CD4-positive, CD25-positive, alpha-beta regulatory T cell (primary cell): Measurements from ENCODE around the gene PLEKHA1. TPM values are rescaled to one million over a fixed set of nuclear protein-coding genes. Genes with fewer than 3 reads are reported as not detected.

Experiments
- ATAC-seq, 2 donors: fragments of 150-1000 bp; cut with Tn5 transposase; one replicate each; pipeline ENCODE4 v1.10.0; 2021; ENCODE audit warnings: low read depth in 2 of 2, moderate number of reproducible peaks in 2 of 2, moderate library complexity in 1 of 2
- DNase-seq, 3 donors: peaks; one replicate each; pipeline versions ENCODE4 v3.0.0 to v3.0.0-alpha.2; 2012 to 2022; ENCODE audit warnings: mixed read lengths in 1 of 3
- H3K27ac ChIP-seq: one replicate; pipeline ENCODE4 v1.7.0; 2013; ENCODE audit warnings: mild to moderate bottlenecking, low read length; ENCODE audit not compliant: insufficient read depth, poor library complexity, severe bottlenecking
- H3K27me3 ChIP-seq: one replicate; pipeline ENCODE4 v1.7.0; 2013; ENCODE audit warnings: low read length; ENCODE audit not compliant: control insufficient read depth, insufficient read depth
- H3K36me3 ChIP-seq: one replicate; pipeline ENCODE4 v1.7.0; 2013; ENCODE audit warnings: mild to moderate bottlenecking, low read length, moderate library complexity; ENCODE audit not compliant: control insufficient read depth, insufficient read depth
- H3K4me1 ChIP-seq: 2 replicates; pipeline ENCODE4 v1.7.0; 2013; ENCODE audit warnings: mild to moderate bottlenecking, low read length; ENCODE audit not compliant: insufficient read depth, control insufficient read depth, poor library complexity, severe bottlenecking
- H3K4me3 ChIP-seq: one replicate; pipeline ENCODE4 v1.7.0; 2013; ENCODE audit warnings: low read depth, mild to moderate bottlenecking, low read length, moderate library complexity
- H3K9me3 ChIP-seq, 2 experiments: 1 replicate in 1 of 2; 2 replicates in 1 of 2; pipeline ENCODE4 v1.7.0; 2013; ENCODE audit warnings: low read length in 2 of 2, mild to moderate bottlenecking in 1 of 2, moderate library complexity in 1 of 2; ENCODE audit not compliant: control insufficient read depth in 2 of 2
- H3K27ac Mint-ChIP-seq, 3 donors: one replicate each; pipeline ENCODE4 v1.8.0; 2020 to 2022; ENCODE audit warnings: mild to moderate bottlenecking in 3 of 3, mixed read lengths in 3 of 3, moderate library complexity in 2 of 3
- H3K27me3 Mint-ChIP-seq: one replicate; pipeline ENCODE4 v1.8.0; 2022; ENCODE audit warnings: mild to moderate bottlenecking, mixed read lengths
- H3K36me3 Mint-ChIP-seq: one replicate; pipeline ENCODE4 v1.8.0; 2020; ENCODE audit warnings: mixed read lengths
- H3K4me1 Mint-ChIP-seq, 4 donors: one replicate each; pipeline ENCODE4 v1.8.0; 2020 to 2022; ENCODE audit warnings: mixed read lengths in 4 of 4, mild to moderate bottlenecking in 1 of 4
- H3K4me3 Mint-ChIP-seq, 4 donors: one replicate each; pipeline ENCODE4 v1.8.0; 2020 to 2022; ENCODE audit warnings: mild to moderate bottlenecking in 4 of 4, mixed read lengths in 4 of 4, moderate library complexity in 3 of 4
- H3K9me3 Mint-ChIP-seq, 7 donors: one replicate each; pipeline ENCODE4 v1.8.0; 2020 to 2022; ENCODE audit warnings: mixed read lengths in 7 of 7, mild to moderate bottlenecking in 3 of 7, moderate library complexity in 2 of 7
- polyA plus RNA-seq, 4 donors: library from polyadenylated mRNA; unstranded; fragments of 300-500 nt; fragmentation: Illumina TruSeq; gene quantifications; one replicate each; pipeline ENCODE4 v1.2.3, GENCODE V29; 2021
- total RNA-seq: library from RNA; stranded (reverse); gene quantifications from one replicate; pipeline ENCODE4 v1.2.3, GENCODE V29; 2022

PLEKHA1 gene
- total and polyA plus RNA-seq, 5 donors from 2014 or later = 35.9 to 112 (median 88.7) TPM

DNA sequence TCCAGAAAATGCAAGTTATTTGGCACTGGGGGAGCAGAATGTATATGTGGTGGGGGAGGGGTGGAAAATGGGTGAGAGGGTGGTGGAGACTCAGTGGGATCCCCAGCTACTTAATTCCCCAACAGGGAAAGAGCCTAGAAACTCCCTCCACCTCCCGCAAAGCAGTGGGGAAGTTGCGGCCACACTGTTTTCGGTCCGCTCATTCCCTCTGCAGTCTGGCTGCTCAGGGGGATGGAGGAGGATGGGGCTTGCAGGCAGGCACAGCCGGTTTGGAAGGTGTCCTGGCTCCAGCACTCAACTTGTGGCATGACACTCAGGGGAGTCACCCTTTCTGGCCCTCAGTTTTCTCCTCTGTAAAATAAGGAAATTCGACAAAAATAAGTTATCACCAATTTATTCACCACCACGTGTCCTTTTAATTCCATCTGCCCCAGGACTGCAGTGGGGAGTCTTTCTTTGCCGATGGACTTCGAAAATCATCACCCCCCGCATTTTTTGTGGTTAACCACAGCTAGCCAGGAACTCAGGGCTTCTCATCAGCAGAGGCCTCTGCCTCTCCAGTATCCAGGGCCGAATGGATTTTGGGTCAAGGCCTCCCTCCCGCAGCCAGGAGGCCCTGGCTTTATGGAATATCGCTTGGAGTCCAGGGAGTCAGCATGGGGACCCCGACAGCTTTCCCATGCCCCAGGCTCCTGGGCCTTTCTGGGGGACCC lies 85.2 kb downstream of the PLEKHA1 start:
- no peak for ATAC-seq
- Histone ChIP-seq H3K9me3 (no peaks in the 10 kb centered on the region), H3K36me3 (no peaks in the 10 kb centered on the region), H3K4me1 (peaks cover 20% of the 10 kb centered on the region), H3K27me3 (peaks cover 19% of the 10 kb centered on the region), H3K27ac (no peak overlapping the region), H3K4me3 (no peak overlapping the region)
- H3K36me3 Mint-ChIP-seq = no peaks in the 10 kb centered on the region
- peaks cover 0 to 6% (median 0%) of the 10 kb centered on the region in 7 donors for H3K9me3 Mint-ChIP-seq
- H3K4me1 Mint-ChIP-seq = peaks cover 0 to 23% (median 8%) of the 10 kb centered on the region in 4 donors
- peaks cover 79% of the 10 kb centered on the region for H3K27me3 Mint-ChIP-seq
- no peak overlapping the region for H3K27ac Mint-ChIP-seq
- DNase-seq = no peak
- H3K4me3 Mint-ChIP-seq = peak overlapping the region in 2 of 4 donors; percentile 8 to 58

DNA sequence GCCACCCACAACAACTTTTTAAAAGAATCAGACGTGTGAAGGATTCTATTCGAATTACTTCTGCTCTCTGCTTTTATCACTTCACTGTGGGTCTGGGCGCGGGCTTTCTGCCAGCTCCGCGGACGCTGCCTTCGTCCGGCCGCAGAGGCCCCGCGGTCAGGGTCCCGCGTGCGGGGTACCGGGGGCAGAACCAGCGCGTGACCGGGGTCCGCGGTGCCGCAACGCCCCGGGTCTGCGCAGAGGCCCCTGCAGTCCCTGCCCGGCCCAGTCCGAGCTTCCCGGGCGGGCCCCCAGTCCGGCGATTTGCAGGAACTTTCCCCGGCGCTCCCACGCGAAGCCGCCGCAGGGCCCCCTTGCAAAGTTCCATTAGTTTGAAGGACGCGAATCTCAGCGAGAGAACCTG lies 86.4 kb downstream of the PLEKHA1 start:
- H3K27ac ChIP-seq = no peak overlapping the region
- Mint-ChIP-seq H3K4me1 (peaks cover 0 to 23% (median 8%) of the 10 kb centered on the region in 4 donors), H3K27ac (no peak overlapping the region), H3K9me3 (peaks cover 0 to 6% (median 0%) of the 10 kb centered on the region in 7 donors), H3K4me3 (peak overlapping the region in 2 of 4 donors; percentile 55 to 69), H3K36me3 (no peaks in the 10 kb centered on the region), H3K27me3 (peaks cover 83% of the 10 kb centered on the region)
- H3K4me3 ChIP-seq = no peak overlapping the region
- H3K27me3 ChIP-seq = peaks cover 19% of the 10 kb centered on the region
- H3K36me3 ChIP-seq = no peaks in the 10 kb centered on the region
- ATAC-seq = no peak
- no peak for DNase-seq
- no peaks in the 10 kb centered on the region for H3K9me3 ChIP-seq
- H3K4me1 ChIP-seq = peaks cover 20% of the 10 kb centered on the region

DNA sequence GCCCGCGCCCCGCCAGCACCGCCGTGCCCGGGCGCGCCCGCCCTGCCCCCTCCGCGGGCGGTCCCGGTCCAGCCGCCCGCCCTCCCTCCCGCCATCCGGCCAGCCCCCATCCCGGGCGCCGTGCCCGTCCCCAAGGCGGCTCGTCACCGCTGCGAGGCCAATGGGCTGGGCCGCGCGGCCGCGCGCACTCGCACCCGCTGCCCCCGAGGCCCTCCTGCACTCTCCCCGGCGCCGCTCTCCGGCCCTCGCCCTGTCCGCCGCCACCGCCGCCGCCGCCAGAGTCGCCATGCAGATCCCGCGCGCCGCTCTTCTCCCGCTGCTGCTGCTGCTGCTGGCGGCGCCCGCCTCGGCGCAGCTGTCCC lies 86.8 kb downstream of the PLEKHA1 start, which contains the start of gene HTRA1:
Gene HTRA1 (plus strand): TSS at position 187 of the 362 bp plus-strand sequence. CDS start 100 bp downstream, at position 287.
- Histone ChIP-seq H3K4me1 (peaks cover 20% of the 10 kb centered on the region), H3K27ac (no peak within 1 kb of the TSS), H3K4me3 (peak within 1 kb of the TSS; percentile 53), H3K9me3 (no peaks in the 10 kb centered on the region), H3K36me3 (no peaks in the 10 kb centered on the region), H3K27me3 (peaks cover 19% of the 10 kb centered on the region)
- Mint-ChIP-seq H3K36me3 (no peaks in the 10 kb centered on the region), H3K4me3 (peak within 1 kb of the TSS; percentile 56 to 87 (median 77)), H3K9me3 (peaks cover 0 to 6% (median 0%) of the 10 kb centered on the region in 7 donors), H3K27me3 (peaks cover 82% of the 10 kb centered on the region), H3K27ac (no peak within 1 kb of the TSS), H3K4me1 (peaks cover 0 to 23% (median 8%) of the 10 kb centered on the region in 4 donors)
- no peak for DNase-seq
- ATAC-seq = no peak

DNA sequence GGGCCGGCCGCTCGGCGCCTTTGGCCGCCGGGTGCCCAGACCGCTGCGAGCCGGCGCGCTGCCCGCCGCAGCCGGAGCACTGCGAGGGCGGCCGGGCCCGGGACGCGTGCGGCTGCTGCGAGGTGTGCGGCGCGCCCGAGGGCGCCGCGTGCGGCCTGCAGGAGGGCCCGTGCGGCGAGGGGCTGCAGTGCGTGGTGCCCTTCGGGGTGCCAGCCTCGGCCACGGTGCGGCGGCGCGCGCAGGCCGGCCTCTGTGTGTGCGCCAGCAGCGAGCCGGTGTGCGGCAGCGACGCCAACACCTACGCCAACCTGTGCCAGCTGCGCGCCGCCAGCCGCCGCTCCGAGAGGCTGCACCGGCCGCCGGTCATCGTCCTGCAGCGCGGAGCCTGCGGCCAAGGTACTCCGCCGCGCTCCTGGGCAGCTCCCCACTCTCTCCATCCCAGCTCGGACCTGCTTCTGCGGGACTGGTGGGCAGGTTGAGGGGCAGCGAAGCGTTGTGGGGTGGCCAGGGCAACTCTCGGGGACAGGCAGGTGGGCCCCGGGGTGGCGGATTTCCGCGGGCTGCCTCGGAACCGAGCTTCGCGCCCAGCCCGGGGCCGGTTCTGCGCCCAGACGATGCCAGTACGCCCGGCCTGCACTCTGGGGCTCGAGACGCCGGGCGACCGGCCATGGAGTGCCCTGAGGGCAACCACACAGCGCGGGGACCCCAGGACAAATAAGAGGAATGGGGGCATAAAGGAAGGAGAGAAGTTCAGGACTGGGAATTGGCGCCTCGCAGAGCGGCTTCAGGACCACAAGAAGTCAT lies 87.4 kb downstream of the PLEKHA1 start:
- peaks cover 80% of the 10 kb centered on the region for H3K27me3 Mint-ChIP-seq
- Histone ChIP-seq H3K9me3 (no peaks in the 10 kb centered on the region), H3K27me3 (peaks cover 19% of the 10 kb centered on the region), H3K36me3 (no peaks in the 10 kb centered on the region), H3K27ac (no peak overlapping the region), H3K4me3 (peak overlapping the region; percentile 53), H3K4me1 (peaks cover 20% of the 10 kb centered on the region)
- peak overlapping the region; percentile 56 to 87 (median 77) for H3K4me3 Mint-ChIP-seq
- no peaks in the 10 kb centered on the region for H3K36me3 Mint-ChIP-seq
- DNase-seq (no peak), ATAC-seq (no peak)
- H3K27ac Mint-ChIP-seq = no peak overlapping the region
- peaks cover 0 to 6% (median 0%) of the 10 kb centered on the region in 7 donors for H3K9me3 Mint-ChIP-seq
- H3K4me1 Mint-ChIP-seq = peaks cover 0 to 23% (median 8%) of the 10 kb centered on the region in 4 donors

DNA sequence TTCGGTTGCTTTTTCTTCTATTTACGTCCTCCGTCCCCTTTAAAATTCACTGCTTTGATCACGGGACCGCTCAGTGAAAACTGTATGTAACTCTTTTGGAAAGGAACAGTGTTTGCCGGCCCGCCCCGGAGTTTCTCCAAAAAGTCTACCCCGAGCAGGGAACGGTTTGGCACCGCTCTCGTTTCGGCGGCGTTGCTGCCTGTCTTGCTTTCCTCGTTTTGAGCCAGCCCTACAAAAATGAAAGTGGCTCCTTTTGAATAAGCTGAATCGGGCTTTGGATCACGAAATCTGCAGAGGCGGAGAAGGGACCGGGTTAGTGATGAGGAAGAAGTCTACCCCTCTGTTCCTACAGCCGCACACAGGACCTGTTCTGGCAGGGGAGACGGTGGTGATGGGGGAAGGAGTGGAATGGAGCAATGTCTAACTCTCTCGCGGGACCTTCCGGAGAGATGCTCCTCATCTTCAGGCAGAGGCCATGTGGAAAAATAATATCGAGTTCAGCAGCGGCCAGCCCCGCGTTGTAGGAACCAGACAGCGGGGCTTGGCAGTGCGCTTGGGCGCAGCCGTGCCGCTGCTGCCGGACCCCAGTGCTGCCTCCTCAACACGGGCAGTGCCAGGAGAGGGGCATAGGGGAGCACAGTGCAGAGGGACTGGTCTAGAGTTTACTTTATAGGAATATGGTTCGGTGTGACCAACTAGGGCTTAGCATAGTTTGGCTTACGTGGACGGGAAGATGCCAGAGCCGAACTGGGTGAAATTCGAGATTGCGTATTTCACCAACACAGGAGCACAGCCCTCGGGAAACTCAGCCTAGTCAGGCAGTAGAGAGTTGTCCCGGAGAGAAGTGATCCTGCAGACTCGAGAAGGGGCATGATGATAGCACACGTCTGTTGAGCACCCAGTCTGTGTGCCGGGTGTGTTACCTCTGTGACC lies 88.3 kb downstream of the PLEKHA1 start:
- Histone ChIP-seq H3K27me3 (peaks cover 19% of the 10 kb centered on the region), H3K36me3 (no peaks in the 10 kb centered on the region), H3K9me3 (no peaks in the 10 kb centered on the region), H3K4me1 (peaks cover 20% of the 10 kb centered on the region), H3K27ac (no peak overlapping the region), H3K4me3 (peak overlapping the region; percentile 53)
- DNase-seq = no peak
- Mint-ChIP-seq H3K4me3 (peak overlapping the region; percentile 56 to 87 (median 77)), H3K36me3 (no peaks in the 10 kb centered on the region), H3K27me3 (peaks cover 80% of the 10 kb centered on the region), H3K9me3 (peaks cover 0 to 5% (median 0%) of the 10 kb centered on the region in 7 donors), H3K4me1 (peaks cover 0 to 23% (median 8%) of the 10 kb centered on the region in 4 donors), H3K27ac (no peak overlapping the region)
- ATAC-seq = no peak

DNA sequence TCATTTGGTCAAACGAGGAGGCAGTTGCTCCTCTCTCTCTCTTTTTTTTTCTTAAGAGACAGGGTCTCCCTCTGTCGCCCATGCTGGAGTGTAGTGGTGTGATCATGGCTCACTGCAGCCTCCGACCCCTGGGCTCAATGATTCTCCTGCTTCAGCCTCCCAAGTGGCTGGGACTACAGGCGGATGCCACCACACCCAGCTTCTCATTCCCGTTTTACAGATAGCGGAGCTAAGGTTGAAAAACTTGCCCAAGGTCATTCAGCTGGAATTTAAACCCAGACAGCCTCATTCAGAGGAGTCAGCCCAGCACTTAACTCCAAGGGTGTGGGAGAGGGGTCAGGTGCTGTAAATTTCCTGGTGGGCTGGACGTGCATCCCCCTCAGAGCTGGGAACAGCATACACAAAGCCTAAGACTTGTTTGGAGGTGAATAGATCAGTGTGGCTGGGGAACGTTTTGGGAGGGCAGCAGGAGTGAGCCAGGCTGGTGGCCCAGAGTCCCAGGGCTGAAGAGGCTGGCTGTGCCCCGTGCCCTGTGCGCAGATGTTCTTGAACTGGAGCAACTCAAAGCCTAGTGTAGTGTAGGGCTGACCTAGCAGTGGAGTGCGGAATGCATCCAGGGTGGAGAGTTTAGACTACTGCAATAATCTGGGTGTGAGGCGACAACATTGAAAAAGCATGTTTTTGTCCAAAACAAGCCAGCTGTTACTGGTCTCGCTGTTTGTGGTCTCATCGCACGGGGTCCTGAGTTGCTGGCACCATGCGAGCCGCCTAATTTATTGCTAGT lies 89.2 kb downstream of the PLEKHA1 start:
- Mint-ChIP-seq H3K4me1 (peaks cover 0 to 23% (median 8%) of the 10 kb centered on the region in 4 donors), H3K27ac (no peak overlapping the region), H3K4me3 (peak overlapping the region in 2 of 4 donors; percentile 81 to 87), H3K9me3 (peaks cover 0 to 5% (median 0%) of the 10 kb centered on the region in 7 donors), H3K27me3 (peaks cover 72% of the 10 kb centered on the region), H3K36me3 (no peaks in the 10 kb centered on the region)
- Histone ChIP-seq H3K9me3 (no peaks in the 10 kb centered on the region), H3K4me1 (peaks cover 20% of the 10 kb centered on the region), H3K4me3 (no peak overlapping the region), H3K36me3 (no peaks in the 10 kb centered on the region), H3K27ac (no peak overlapping the region), H3K27me3 (peaks cover 21% of the 10 kb centered on the region)
- no peak for ATAC-seq
- DNase-seq = no peak

DNA sequence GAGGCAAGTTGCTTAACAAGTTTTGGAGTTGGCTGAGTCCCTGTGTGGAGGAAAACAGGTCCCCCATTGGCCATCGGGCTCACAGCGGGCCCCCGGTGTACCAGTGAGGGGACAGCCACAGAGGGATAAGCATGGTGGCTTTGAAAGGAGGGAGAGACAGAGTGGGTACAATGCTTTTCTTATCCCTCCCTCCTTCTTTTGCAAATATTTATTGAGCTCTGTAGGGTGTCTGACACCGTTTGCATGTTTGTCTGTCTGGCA lies 89.7 kb downstream of the PLEKHA1 start:
- no peak overlapping the region for H3K4me3 ChIP-seq
- peaks cover 20% of the 10 kb centered on the region for H3K4me1 ChIP-seq
- no peaks in the 10 kb centered on the region for H3K9me3 ChIP-seq
- no peak overlapping the region for H3K27ac ChIP-seq
- H3K27me3 ChIP-seq = peaks cover 21% of the 10 kb centered on the region
- H3K36me3 ChIP-seq = no peaks in the 10 kb centered on the region
- H3K36me3 Mint-ChIP-seq = no peaks in the 10 kb centered on the region
- H3K4me1 Mint-ChIP-seq = peaks cover 0 to 23% (median 8%) of the 10 kb centered on the region in 4 donors
- H3K9me3 Mint-ChIP-seq = peaks cover 0 to 1% (median 0%) of the 10 kb centered on the region in 7 donors
- H3K4me3 Mint-ChIP-seq = no peak overlapping the region
- H3K27ac Mint-ChIP-seq = no peak overlapping the region
- ATAC-seq (no peak), DNase-seq (no peak)
- H3K27me3 Mint-ChIP-seq = peaks cover 72% of the 10 kb centered on the region
